ENCODE results near the gene GALE. TPM values are rescaled to one million over a fixed set of nuclear protein-coding genes. Genes with fewer than 3 reads are reported as not detected.

The GALE gene
- total and polyA plus RNA-seq, 2 of the 4 experiments (the other 2 are of a cell fraction) = 31.7 to 39.9 TPM

GRCh38 chr1:23843644-23844043 is 43.1 kb upstream of the GALE start:
- Histone ChIP-seq H3K9me1 (ENCODE audit: insufficient read depth, low read length) (no peaks in the 10 kb centered on the region), H4K5ac (ENCODE audit: low read depth, low read length) (no peak overlapping the region), H2AK9ac (replicated peaks; ENCODE audit: low read depth, low read length, poor library complexity) (no peak overlapping the region), H3K27me3 (ENCODE audit: control insufficient read depth, insufficient read depth, low read length) (peaks cover 28% of the 10 kb centered on the region), H3K4me2 (ENCODE audit: low read depth, low read length) (no peak overlapping the region), H3K36me3 (ENCODE audit: control insufficient read depth, insufficient read depth, low read length) (no peaks in the 10 kb centered on the region), H2AK5ac (ENCODE audit: low read depth, low read length) (no peak overlapping the region), H3K23ac (ENCODE audit: low read depth, low read length) (no peak overlapping the region), H4K8ac (ENCODE audit: low read depth in 2 of 2, low read length in 2 of 2) (no peak overlapping the region), H2BK120ac (ENCODE audit: low read depth, low read length) (no peak overlapping the region), H2BK5ac (ENCODE audit: low read depth, low read length, poor library complexity, severe bottlenecking) (no peak overlapping the region), H2BK15ac (ENCODE audit: low read depth, low read length) (no peak overlapping the region), H3K18ac (ENCODE audit: low read depth, low read length) (no peak overlapping the region), H4K20me1 (ENCODE audit: insufficient read depth, low read length) (no peaks in the 10 kb centered on the region), H2BK20ac (ENCODE audit: low read depth, low read length) (no peak overlapping the region), H3K9ac (ENCODE audit: low read depth, low read length) (no peak overlapping the region), H3K4me3 (ENCODE audit: insufficient read depth, low read depth, low read length) (no peak overlapping the region), H2AFZ (replicated peaks; ENCODE audit: low read length, poor library complexity) (no peak overlapping the region), H3K4ac (ENCODE audit: low read depth, low read length) (no peak overlapping the region), H3K14ac (replicated peaks; ENCODE audit: low read depth, low read length) (no peak overlapping the region), H3K56ac (ENCODE audit: extremely low read depth, insufficient read depth, low read length) (no peak overlapping the region), H3K4me1 (ENCODE audit: control insufficient read depth, insufficient read depth, low read length) (no peaks in the 10 kb centered on the region), H3K27ac (ENCODE audit: insufficient read depth, low read length) (no peak overlapping the region), H4K91ac (ENCODE audit: insufficient read depth, low read depth, low read length) (no peak overlapping the region), H3K9me3 (ENCODE audit: control insufficient read depth, insufficient read depth, low read length) (no peaks in the 10 kb centered on the region), H3K79me1 (ENCODE audit: low read depth in 1 of 2, low read length in 2 of 2) (no peaks in the 10 kb centered on the region)
- CTCF ChIA-PET = interaction anchor here (0.6 kb wide), 1 partner anchor 793 kb away, joined by 3 read pairs; no protein-coding TSS in a partner anchor
- dilution Hi-C loops (cut with HindIII; ENCODE audit: low sequenced_read_pairs, unreplicated experiment) (no loop called here), intact Hi-C loops (cut with micrococcal nuclease) (no loop called here), in situ Hi-C loops (cut with MboI; ENCODE audit: low sequenced_read_pairs) (no loop called here)
- no TSS peak for BruUV-seq (replicated peaks)
- WGBS, 2 experiments (ENCODE audit: extremely low coverage in 2 of 2, insufficient read length in 1 of 2) = no CpG with 5 or more reads among the region's 5 CpGs
- DNase-seq = no peak
- no peak for ATAC-seq (ENCODE audit: low read depth)
- TF ChIP-seq FOS (IDR thresholded peaks at IDR 0.05; ENCODE audit: low read depth, low read length) (no peak), RFX5 (IDR thresholded peaks at IDR 0.05; ENCODE audit: low read depth, low read length) (no peak), MAZ (IDR thresholded peaks at IDR 0.05; ENCODE audit: borderline replicate concordance, low read depth, low read length) (no peak)
- POLR2A ChIA-PET (ENCODE audit: unreplicated experiment) = no interaction called here

Data from IMR-90 (cell line).